Measurements from ENCODE around the gene PSMB5. TPM values are rescaled to one million over a fixed set of nuclear protein-coding genes. Genes with fewer than 3 reads are reported as not detected.

The PSMB5 gene
- total RNA-seq, 1 donor from 2014 or later = 73.6 TPM

DNA sequence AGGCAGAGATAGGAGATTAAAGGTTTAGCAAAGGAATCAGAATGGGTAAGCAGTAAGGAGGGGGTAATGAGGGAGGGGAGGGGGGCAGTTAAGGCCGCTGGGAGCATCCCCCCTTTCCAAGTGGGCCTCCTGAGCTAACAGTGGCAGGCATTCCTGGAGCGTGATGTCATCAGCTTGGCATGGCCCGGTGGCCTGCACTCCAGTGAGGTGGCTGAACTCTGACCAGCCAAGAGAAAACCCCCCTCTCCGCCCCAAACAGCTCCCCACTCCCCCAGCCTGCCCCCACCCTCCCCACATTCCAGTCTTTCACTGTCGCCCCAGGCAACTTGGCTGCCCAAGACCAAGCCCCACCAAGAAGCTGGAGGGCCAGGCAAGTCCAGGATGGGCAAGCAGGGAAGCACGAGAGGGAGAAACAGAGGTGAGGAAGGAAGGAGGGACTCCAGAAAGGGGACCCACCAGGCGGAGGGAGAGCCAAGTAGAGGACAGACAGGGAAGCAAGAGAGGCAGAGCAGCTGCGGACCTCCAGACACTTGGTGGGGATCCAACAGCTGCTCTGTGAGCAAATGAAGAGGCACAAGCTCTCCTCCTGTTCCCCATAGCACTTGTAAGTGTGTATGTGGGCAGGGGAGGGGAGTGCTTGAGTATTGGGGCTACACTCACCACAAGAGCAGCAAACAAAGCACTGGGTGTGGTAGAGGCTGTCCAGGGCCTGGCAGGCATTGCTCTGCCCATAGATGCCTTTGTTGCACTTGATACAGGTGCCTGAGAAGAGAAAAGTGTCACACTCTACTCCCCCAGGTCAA lies 56.8 kb downstream of the PSMB5 start:
- intact Hi-C loops (cut with micrococcal nuclease) = no loop called here

- intact Hi-C loops (cut with micrococcal nuclease) = no loop called here
Observed at GRCh38 chr14:22977434-22977683, 57.3 kb downstream of the PSMB5 start.

GRCh38 chr14:22976620-22977433 lies 57.9 kb downstream of the PSMB5 start:
- intact Hi-C loops (cut with micrococcal nuclease) = no loop called here

Other genes with a start within 250 kb of the PSMB5 start
- gene SLC7A7, start 219.5 kb downstream of the PSMB5 start, total RNA-seq = 0.54 TPM in 1 of 2 replicates, not detected in the other
- 136 and 138 TPM in 2 replicates for gene MRPL52, start 205.0 kb downstream of the PSMB5 start, total RNA-seq
- 2.1 and 3.2 TPM in 2 replicates for gene MMP14, start 198.3 kb downstream of the PSMB5 start, total RNA-seq
- gene LRP10, start 163.2 kb downstream of the PSMB5 start, total RNA-seq = 78.4 and 82.0 TPM in 2 replicates
- 0.51 and 1.0 TPM in 2 replicates for gene REM2, start 151.7 kb downstream of the PSMB5 start, total RNA-seq
- 95.9 and 98.9 TPM in 2 replicates for gene RBM23, start 115.8 kb downstream of the PSMB5 start, total RNA-seq
- 80.5 and 88.4 TPM in 2 replicates for gene PRMT5, start 105.5 kb downstream of the PSMB5 start, total RNA-seq
- gene HAUS4, start 77.8 kb downstream of the PSMB5 start, total RNA-seq = 38.0 and 45.4 TPM in 2 replicates
- 0.74 and 1.9 TPM in 2 replicates for gene AJUBA, start 52.3 kb downstream of the PSMB5 start, total RNA-seq
- gene C14orf93, start 24.8 kb downstream of the PSMB5 start, total RNA-seq = 9.3 and 10.1 TPM in 2 replicates
- gene PSMB11, start 7.3 kb upstream of the PSMB5 start, total RNA-seq = not detected in 2 replicates
- 2.0 and 2.2 TPM in 2 replicates for gene CDH24, start 22.6 kb upstream of the PSMB5 start, total RNA-seq
- 219 and 223 TPM in 2 replicates for gene ACIN1, start 60.2 kb upstream of the PSMB5 start, total RNA-seq
- gene C14orf119, start 60.6 kb upstream of the PSMB5 start, total RNA-seq = 47.7 and 50.3 TPM in 2 replicates
- gene CIROP, start 70.1 kb upstream of the PSMB5 start, total RNA-seq = not detected in 2 replicates
- 0.34 TPM in 1 of 2 replicates, not detected in the other for gene CEBPE, start 84.4 kb upstream of the PSMB5 start, total RNA-seq
- gene SLC7A8, start 148.8 kb upstream of the PSMB5 start, total RNA-seq = 0.25 TPM in 1 of 2 replicates, not detected in the other
- not detected in 2 replicates for gene RNF212B, start 203.0 kb upstream of the PSMB5 start, total RNA-seq